HG03060 (cell line): ENCODE data around the gene SLC4A4.

ENCODE experiments used
- ATAC-seq: cut with Tn5 transposase; IDR thresholded peaks from one replicate; pipeline ENCODE4 v1.9.1; 2021; ENCODE audit warnings: low read depth, moderate number of reproducible peaks; ENCODE audit not compliant: unreplicated experiment

The SLC4A4 gene

GRCh38 chr4:71466775-71467174, 128.0 kb downstream of the SLC4A4 start:
- no peak for ATAC-seq

- ATAC-seq, result no peak
Measured at GRCh38 chr4:71468116-71468710, 129.4 kb downstream of the SLC4A4 start.

GRCh38 chr4:71469541-71469940, 130.7 kb downstream of the SLC4A4 start:
- no peak for ATAC-seq

GRCh38 chr4:71470524-71470923, 131.7 kb downstream of the SLC4A4 start:
- ATAC-seq, result no peak

GRCh38 chr4:71472946-71473345, 134.1 kb downstream of the SLC4A4 start:
- no peak for ATAC-seq

GRCh38 chr4:71473541-71474240, 134.9 kb downstream of the SLC4A4 start:
- ATAC-seq, result no peak

GRCh38 chr4:71474731-71475130, 135.9 kb downstream of the SLC4A4 start:
- ATAC-seq, result no peak

GRCh38 chr4:71476240-71476639, 137.4 kb downstream of the SLC4A4 start:
- no peak for ATAC-seq

GRCh38 chr4:71486550-71487343, 147.9 kb downstream of the SLC4A4 start:
- ATAC-seq, result no peak

GRCh38 chr4:71487344-71487920, 148.6 kb downstream of the SLC4A4 start:
- no peak for ATAC-seq

GRCh38 chr4:71494539-71494938, 155.7 kb downstream of the SLC4A4 start:
- no peak for ATAC-seq

- ATAC-seq, result no peak
Measured at GRCh38 chr4:71495454-71495853, 156.6 kb downstream of the SLC4A4 start.

GRCh38 chr4:71497078-71497477, 158.3 kb downstream of the SLC4A4 start:
- no peak for ATAC-seq

GRCh38 chr4:71498002-71498401, 159.2 kb downstream of the SLC4A4 start:
- ATAC-seq, result no peak

GRCh38 chr4:71498625-71499024, 159.8 kb downstream of the SLC4A4 start:
- ATAC-seq, result no peak

GRCh38 chr4:71501992-71502391, 163.2 kb downstream of the SLC4A4 start:
- no peak for ATAC-seq

GRCh38 chr4:71518283-71518989, 179.6 kb downstream of the SLC4A4 start:
- ATAC-seq, result no peak

- no peak for ATAC-seq
Measured at GRCh38 chr4:71520308-71520707, 181.5 kb downstream of the SLC4A4 start.

GRCh38 chr4:71520850-71521249, 182.0 kb downstream of the SLC4A4 start:
- ATAC-seq, result no peak

GRCh38 chr4:71524756-71525155, 185.9 kb downstream of the SLC4A4 start:
- no peak for ATAC-seq
